IPS DF 6.9 (cell line): Measurements from ENCODE around the gene SLC35B2.

Experiments
- DNase-seq: peaks from one replicate; pipeline ENCODE4 v3.0.0-alpha.2; 2013; ENCODE audit warnings: low read depth, low spot score
- H3K27ac ChIP-seq: one replicate; pipeline ENCODE4 v1.5.1; 2013; ENCODE audit warnings: low read length, control low read depth
- H3K27me3 ChIP-seq: 2 replicates; pipeline ENCODE4 v1.6.1; 2013; ENCODE audit warnings: mild to moderate bottlenecking, low read length; ENCODE audit not compliant: control insufficient read depth, insufficient read depth
- H3K36me3 ChIP-seq: 2 replicates; pipeline ENCODE4 v1.6.1; 2013; ENCODE audit warnings: low read length; ENCODE audit not compliant: control insufficient read depth, insufficient read depth
- H3K4me1 ChIP-seq: 2 replicates; pipeline ENCODE4 v1.6.1; 2013; ENCODE audit warnings: low read length; ENCODE audit not compliant: control insufficient read depth, insufficient read depth
- H3K4me3 ChIP-seq: 2 replicates; pipeline ENCODE4 v1.5.1; 2013; ENCODE audit warnings: mild to moderate bottlenecking, low read length
- H3K9me3 ChIP-seq: 2 replicates; pipeline ENCODE4 v1.6.1; 2013; ENCODE audit warnings: low read length, inconsistent platforms; ENCODE audit not compliant: control insufficient read depth, insufficient read depth
- WGBS: extraction: QIAGEN DNeasy Blood & Tissue Kit; methylation state at CpG from one replicate; pipeline ENCODE4 v1.1.7; 2013; ENCODE audit warnings: mixed read lengths, missing lambda C conversion rate; ENCODE audit not compliant: insufficient read length, insufficient coverage; 5-methylcytosine and 5-hydroxymethylcytosine counted together

Gene SLC35B2

GRCh38 chr6:44267252-44267651 lies 9.9 kb upstream of the SLC35B2 start:
- H3K9me3 ChIP-seq: no peaks in the 10 kb centered on the region
- no peak overlapping the region for H3K27ac ChIP-seq
- peaks cover 15% of the 10 kb centered on the region; the same call in 1 of the 2 replicates for H3K4me1 ChIP-seq
- WGBS: no CpG with 5 or more reads among the region's 10 CpGs
- no peak overlapping the region for H3K4me3 ChIP-seq
- H3K36me3 ChIP-seq: no peaks in the 10 kb centered on the region
- H3K27me3 ChIP-seq: no peaks in the 10 kb centered on the region; the same call in 1 of the 2 replicates
- no peak for DNase-seq

- no CpG with 5 or more reads among the region's 3 CpGs for WGBS
These were observed 9.0 kb upstream of the SLC35B2 start for GRCh38 chr6:44266347-44266746.

GRCh38 chr6:44265722-44266233 lies 8.4 kb upstream of the SLC35B2 start:
- 100% methylated on average over 1 of the region's 17 CpGs for WGBS
- Histone ChIP-seq H3K27ac (no peak overlapping the region), H3K36me3 (no peaks in the 10 kb centered on the region), H3K9me3 (no peaks in the 10 kb centered on the region), H3K4me1 (peaks cover 12% of the 10 kb centered on the region; the same call in 1 of the 2 replicates), H3K27me3 (no peaks in the 10 kb centered on the region; the same call in 1 of the 2 replicates), H3K4me3 (no peak overlapping the region)
- DNase-seq: no peak

More at GRCh38 chr6:44266347-44266746, 9.0 kb upstream of the SLC35B2 start:
- Histone ChIP-seq H3K36me3 (no peaks in the 10 kb centered on the region), H3K27ac (no peak overlapping the region), H3K4me3 (no peak overlapping the region), H3K27me3 (no peaks in the 10 kb centered on the region; the same call in 1 of the 2 replicates), H3K4me1 (peaks cover 13% of the 10 kb centered on the region; the same call in 1 of the 2 replicates), H3K9me3 (no peaks in the 10 kb centered on the region)
- no peak for DNase-seq

GRCh38 chr6:44265007-44265721 lies 7.8 kb upstream of the SLC35B2 start, which contains the start of gene NFKBIE:
Gene NFKBIE (minus strand): TSS chr6:44265551. CDS start chr6:44265346, 205 bp downstream.
- Histone ChIP-seq H3K27ac (no peak within 1 kb of the TSS), H3K4me3 (peak within 1 kb of the TSS; percentile 68), H3K4me1 (peaks cover 12% of the 10 kb centered on the region; the same call in 1 of the 2 replicates), H3K36me3 (no peaks in the 10 kb centered on the region), H3K27me3 (no peaks in the 10 kb centered on the region; the same call in 1 of the 2 replicates), H3K9me3 (no peaks in the 10 kb centered on the region)
- DNase-seq: no peak
- no CpG with 5 or more reads among the region's 72 CpGs for WGBS

GRCh38 chr6:44264154-44265006 lies 7.1 kb upstream of the SLC35B2 start:
- Histone ChIP-seq H3K9me3 (no peaks in the 10 kb centered on the region), H3K27me3 (no peaks in the 10 kb centered on the region), H3K27ac (no peak overlapping the region), H3K4me3 (peak overlapping the region; percentile 68; the same call in 1 of the 2 replicates), H3K4me1 (peaks cover 12% of the 10 kb centered on the region; the same call in 1 of the 2 replicates), H3K36me3 (no peaks in the 10 kb centered on the region)
- DNase-seq: no peak
- no CpG with 5 or more reads among the region's 13 CpGs for WGBS

- peaks cover 11% of the 10 kb centered on the region; the same call in 1 of the 2 replicates for H3K4me1 ChIP-seq
- no peak overlapping the region for H3K4me3 ChIP-seq
- no peaks in the 10 kb centered on the region for H3K9me3 ChIP-seq
- no peaks in the 10 kb centered on the region for H3K36me3 ChIP-seq
- WGBS: no CpG with 5 or more reads among the region's 9 CpGs
- H3K27ac ChIP-seq: no peak overlapping the region
- H3K27me3 ChIP-seq: no peaks in the 10 kb centered on the region
- no peak for DNase-seq
These were observed 6.2 kb upstream of the SLC35B2 start for GRCh38 chr6:44263354-44264100.

- Histone ChIP-seq H3K27ac (no peak overlapping the region), H3K9me3 (no peaks in the 10 kb centered on the region), H3K36me3 (no peaks in the 10 kb centered on the region), H3K4me3 (no peak overlapping the region), H3K4me1 (peaks cover 8% of the 10 kb centered on the region; the same call in 1 of the 2 replicates), H3K27me3 (no peaks in the 10 kb centered on the region)
- no CpG with 5 or more reads among the region's 7 CpGs for WGBS
- no peak for DNase-seq
These were observed 5.4 kb upstream of the SLC35B2 start for GRCh38 chr6:44262467-44263353.

- DNase-seq: no peak
- H3K27me3 ChIP-seq: no peaks in the 10 kb centered on the region
- no peaks in the 10 kb centered on the region for H3K36me3 ChIP-seq
- no peak overlapping the region for H3K4me3 ChIP-seq
- no peak overlapping the region for H3K27ac ChIP-seq
- no peaks in the 10 kb centered on the region for H3K9me3 ChIP-seq
- no CpG with 5 or more reads among the region's 8 CpGs for WGBS
- peaks cover 8% of the 10 kb centered on the region; the same call in 1 of the 2 replicates for H3K4me1 ChIP-seq
These were observed 4.3 kb upstream of the SLC35B2 start for GRCh38 chr6:44261581-44261980.
